Left colon (tissue), 2 donors: ENCODE measurements around the gene LRSAM1. TPM values are rescaled to one million over a fixed set of nuclear protein-coding genes. Genes with fewer than 3 reads are reported as not detected.
A peak's percentile ranks its signal among the peaks of the same experiment; 100 is the strongest.

Experiments
- ATAC-seq: fragments of 200-7000 bp; cut with Tn5 transposase; one replicate; pipeline ENCODE4 v1.9.1; 2020; ENCODE audit warnings: mild to moderate bottlenecking, moderate library complexity
- DNase-seq, 2 donors: peaks; one replicate each; pipeline ENCODE4 v3.0.0-alpha.2; 2020
- intact Hi-C, 2 donors: fragments of 100-400 bp; cut with DNase I in 1 of 2; cut with micrococcal nuclease in 1 of 2; formaldehyde crosslinking; loops; one replicate each; pipeline versions ENCODE4 v1.11.2 to v1.14.0; 2022; cut with DNase I, micrococcal nuclease
- total RNA-seq, 2 donors: library from RNA; stranded (reverse); fragmentation: NEBNext Ultra II Directional; extraction: Animal tissue kit (Norgen Biotek cat#: 25700); gene quantifications; one replicate each; pipeline ENCODE4 v1.2.1, GENCODE V29; 2021
- donor health status: DM: no; HTN: no; CAD: no.
- donor health status: DM: yes; HTN: yes; CAD: no.

LRSAM1 gene
- total RNA-seq, 2 donors from 2014 or later: 13.9 to 20.6 TPM

GRCh38 chr9:127423476-127423933 is 27.8 kb upstream of the LRSAM1 start:
- peak; percentile 21 for ATAC-seq
- intact Hi-C loops: no loop called here
- no peak for DNase-seq

- intact Hi-C loops: no loop called here
- ATAC-seq: peak; percentile 94
- peak; percentile 93 to 95 for DNase-seq
Measured at GRCh38 chr9:127423934-127424675, 27.2 kb upstream of the LRSAM1 start, which contains the start of gene ZNF79. ZNF79 (plus strand) TSS chr9:127424382; CDS start chr9:127424788, 406 bp downstream.

DNA sequence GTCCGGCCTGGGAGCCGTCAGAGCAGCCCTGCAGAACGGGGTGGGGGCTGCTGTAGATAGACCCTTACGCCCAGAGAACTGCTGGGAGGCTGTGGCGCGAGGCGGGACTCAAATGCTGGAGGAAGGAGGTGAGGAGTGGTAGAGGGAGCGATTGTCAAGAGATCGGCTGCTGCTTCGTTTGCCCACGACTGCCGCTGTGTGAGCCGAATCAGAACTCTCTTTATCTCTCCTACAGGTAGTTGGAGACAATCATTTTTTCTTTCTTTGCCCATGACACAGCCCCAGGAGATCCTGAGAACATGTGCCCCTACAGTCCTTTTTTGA is 26.7 kb upstream of the LRSAM1 start:
- ATAC-seq: peak; percentile 32
- intact Hi-C loops: no loop called here
- DNase-seq: no peak

- DNase-seq (no peak), ATAC-seq (no peak)
- intact Hi-C loops: no loop called here
Measured at GRCh38 chr9:127426756-127427155, 24.6 kb upstream of the LRSAM1 start.

GRCh38 chr9:127428348-127428747 is 23.0 kb upstream of the LRSAM1 start:
- ATAC-seq: no peak
- intact Hi-C loops: no loop called here
- no peak for DNase-seq

DNA sequence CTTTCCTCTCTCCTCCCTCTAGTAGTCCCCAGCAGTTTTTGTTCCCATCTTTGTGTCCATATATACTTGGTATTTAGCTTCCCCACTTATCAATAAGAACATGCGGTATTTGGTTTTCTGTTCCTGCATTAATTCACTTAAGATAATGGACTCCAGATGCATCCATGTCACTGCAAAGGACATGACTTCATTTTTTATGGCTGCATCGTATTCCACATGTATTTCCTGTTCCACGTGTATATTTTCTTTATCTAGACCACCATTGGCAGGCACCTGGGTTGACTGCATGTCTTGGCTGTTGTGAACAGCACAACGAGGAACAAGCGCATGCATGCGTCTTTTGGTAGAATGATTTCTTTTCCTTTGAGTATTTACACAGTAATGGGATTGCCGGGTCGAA is 20.9 kb upstream of the LRSAM1 start:
- ATAC-seq: no peak
- no peak for DNase-seq
- intact Hi-C loops: no loop called here

DNA sequence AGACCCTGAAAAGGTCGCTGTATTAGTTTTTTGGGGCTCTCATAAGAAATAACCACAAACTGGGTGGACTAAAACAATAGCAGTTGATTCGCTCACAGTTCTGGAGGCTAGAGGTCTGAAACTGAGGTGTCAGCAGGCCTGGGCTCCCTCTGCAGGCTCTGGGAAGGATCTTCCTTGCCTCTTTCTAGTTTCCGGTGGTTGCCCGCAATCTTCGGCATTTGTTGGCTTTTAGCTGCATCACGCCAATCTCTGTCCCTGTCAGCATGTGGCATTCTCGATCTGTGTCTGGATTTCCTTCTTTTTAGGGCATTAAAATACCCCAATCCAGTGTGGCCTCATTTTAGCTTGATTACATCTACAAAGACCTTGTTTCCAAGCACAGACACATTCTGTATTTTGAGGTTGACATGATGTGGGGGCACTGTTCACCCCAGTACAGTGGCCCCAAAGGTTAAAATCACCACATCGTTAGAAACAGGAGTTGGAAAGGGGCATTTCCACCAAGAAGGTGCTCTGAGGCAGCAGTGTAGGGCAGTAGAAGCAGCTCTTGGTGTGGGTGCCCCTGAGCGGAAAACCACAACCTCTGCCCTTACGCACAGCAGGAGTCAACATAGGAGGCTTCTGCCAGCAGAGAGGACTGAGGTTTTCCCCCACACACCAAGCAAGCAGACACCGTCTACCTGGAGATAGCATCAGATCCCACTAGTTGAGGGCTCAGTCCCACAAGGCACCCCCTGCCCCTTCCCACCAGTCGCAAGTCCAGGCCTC is 13.6 kb upstream of the LRSAM1 start:
- DNase-seq: no peak
- ATAC-seq: no peak
- intact Hi-C loops: no loop called here

DNA sequence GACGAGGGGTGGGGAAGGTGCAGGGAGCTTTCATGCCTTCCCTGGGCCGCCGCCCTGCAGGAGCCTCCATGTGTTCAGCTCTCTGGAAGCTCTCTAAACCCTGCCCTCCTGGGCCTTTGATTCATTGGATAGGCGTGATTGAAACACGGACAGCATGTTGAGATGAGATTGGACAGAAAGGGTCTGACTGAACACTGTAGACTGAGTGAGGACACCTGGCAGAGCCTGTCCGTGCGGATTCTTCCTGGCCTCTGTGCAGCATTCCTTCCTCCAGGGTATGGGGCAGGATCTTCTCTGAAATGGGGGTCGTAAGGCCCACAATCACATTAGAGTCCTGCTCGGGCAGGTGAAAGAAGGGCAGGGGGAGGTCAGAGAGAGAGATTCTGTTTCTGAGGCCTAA is 12.9 kb upstream of the LRSAM1 start:
- ATAC-seq: no peak
- DNase-seq: no peak
- intact Hi-C loops: no loop called here

GRCh38 chr9:127444283-127444920 is 6.9 kb upstream of the LRSAM1 start:
- DNase-seq (no peak), ATAC-seq (no peak)
- intact Hi-C loops: no loop called here

- DNase-seq (no peak), ATAC-seq (no peak)
- intact Hi-C loops: no loop called here
Measured at GRCh38 chr9:127444921-127445850, 6.1 kb upstream of the LRSAM1 start.

GRCh38 chr9:127445851-127446712 is 5.2 kb upstream of the LRSAM1 start:
- intact Hi-C loops: no loop called here
- ATAC-seq (no peak), DNase-seq (no peak)

GRCh38 chr9:127446713-127447415 is 4.4 kb upstream of the LRSAM1 start:
- no peak for DNase-seq

DNA sequence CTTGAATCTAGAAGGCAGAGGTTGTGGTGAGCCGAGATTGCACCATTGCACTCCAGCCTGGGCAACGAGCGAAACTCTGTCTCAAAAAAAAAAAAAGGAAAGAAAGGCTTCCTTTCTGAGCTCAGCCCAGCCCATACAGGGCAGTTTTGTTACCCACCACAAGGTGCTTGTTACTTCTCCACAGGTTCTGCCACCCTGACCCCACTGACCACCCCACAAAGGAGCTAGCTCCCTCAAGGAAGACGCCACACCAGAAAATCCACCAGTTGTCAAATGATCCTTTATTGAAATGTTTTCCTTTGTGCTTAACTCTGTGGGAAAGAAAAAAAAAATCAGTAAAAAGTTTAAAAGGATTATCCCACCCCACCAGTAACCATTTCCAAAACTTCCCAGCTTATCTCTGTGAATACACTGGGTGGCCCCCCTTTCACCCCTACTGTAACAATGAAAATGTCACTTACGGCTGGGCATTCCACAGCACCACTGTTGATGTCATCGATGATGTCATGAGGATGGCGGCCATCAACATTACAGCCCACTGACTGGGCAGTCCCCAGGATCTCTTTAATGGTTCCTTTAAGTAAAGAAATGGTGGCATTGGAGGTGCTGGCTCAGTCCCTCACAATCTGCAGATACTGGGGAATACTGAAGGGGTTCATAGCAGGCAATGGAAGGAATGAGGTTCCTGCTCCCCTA is 3.7 kb upstream of the LRSAM1 start:
- DNase-seq: no peak
- ATAC-seq: no peak
- intact Hi-C loops: no loop called here

More at GRCh38 chr9:127446713-127447415, 4.4 kb upstream of the LRSAM1 start:
- intact Hi-C loops: no loop called here
- no peak for ATAC-seq

- ATAC-seq (no peak), DNase-seq (no peak)
- intact Hi-C loops: no loop called here
Measured at GRCh38 chr9:127448112-127448805, 3.1 kb upstream of the LRSAM1 start.

- intact Hi-C loops: no loop called here
- DNase-seq (no peak), ATAC-seq (no peak)
Measured at GRCh38 chr9:127449332-127449966, 1.9 kb upstream of the LRSAM1 start.
